Measurements from ENCODE around the gene MDGA2.

DNA sequence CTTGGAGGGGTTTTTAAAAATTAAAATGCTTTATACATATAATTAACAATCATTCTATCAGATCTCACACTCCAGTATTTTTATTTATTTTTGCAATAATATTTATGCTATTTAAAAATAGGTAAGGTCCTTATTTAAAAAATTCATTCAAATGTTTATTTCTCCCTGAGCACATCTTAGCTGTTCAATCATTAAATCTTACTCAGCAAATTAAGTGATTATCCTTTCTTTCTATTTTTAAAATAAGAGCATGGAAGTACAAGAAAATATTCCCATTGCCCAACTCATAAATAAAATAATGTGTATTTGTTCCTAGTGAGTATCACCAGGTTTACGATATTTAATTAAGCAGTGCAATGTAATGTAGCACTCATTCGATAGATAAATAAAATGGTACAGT is 666.7 kb downstream of the MDGA2 start:
- TF ChIP-seq CTCF (IDR thresholded peaks at IDR 0.05; ENCODE audit: insufficient read depth, low read depth, low read length), result no peak
- no peak for TF ChIP-seq EZH2 (IDR thresholded peaks at IDR 0.05; ENCODE audit: insufficient read depth, low read length)
